HG02623 (cell line): ENCODE measurements around the gene ARMH1.
A peak's percentile ranks its signal among the peaks of the same experiment; 100 is the strongest.

Source experiments
- ATAC-seq: cut with Tn5 transposase; IDR thresholded peaks from one replicate; pipeline ENCODE4 v1.9.1; 2021; ENCODE audit warnings: moderate library complexity; ENCODE audit not compliant: unreplicated experiment

Gene ARMH1

GRCh38 chr1:44643721-44644334 lies 30.7 kb upstream of the ARMH1 start:
- no peak for ATAC-seq

- ATAC-seq, result no peak
These were observed 29.7 kb upstream of the ARMH1 start for GRCh38 chr1:44644806-44645205.

GRCh38 chr1:44645476-44646244 lies 28.9 kb upstream of the ARMH1 start:
- ATAC-seq, result no peak

- no peak for ATAC-seq
These were observed 28.0 kb upstream of the ARMH1 start for GRCh38 chr1:44646261-44647110.

GRCh38 chr1:44647896-44648295 lies 26.6 kb upstream of the ARMH1 start:
- no peak for ATAC-seq

GRCh38 chr1:44648529-44649250 lies 25.8 kb upstream of the ARMH1 start:
- no peak for ATAC-seq

GRCh38 chr1:44649788-44650158 lies 24.7 kb upstream of the ARMH1 start:
- ATAC-seq, result no peak

- no peak for ATAC-seq
These were observed 24.2 kb upstream of the ARMH1 start for GRCh38 chr1:44650159-44650831.

- no peak for ATAC-seq
These were observed 23.4 kb upstream of the ARMH1 start for GRCh38 chr1:44651069-44651468.

- ATAC-seq, result peak; percentile 53
These were observed 21.9 kb upstream of the ARMH1 start for GRCh38 chr1:44652445-44653106.

GRCh38 chr1:44653107-44653964 lies 21.2 kb upstream of the ARMH1 start:
- ATAC-seq, result no peak

- no peak for ATAC-seq
These were observed 19.8 kb upstream of the ARMH1 start for GRCh38 chr1:44654621-44655187.

GRCh38 chr1:44655609-44656008 lies 18.9 kb upstream of the ARMH1 start:
- ATAC-seq, result no peak

GRCh38 chr1:44659566-44659965 lies 14.9 kb upstream of the ARMH1 start:
- no peak for ATAC-seq

- ATAC-seq, result no peak
These were observed 14.3 kb upstream of the ARMH1 start for GRCh38 chr1:44660176-44660575.

GRCh38 chr1:44661781-44662682 lies 12.5 kb upstream of the ARMH1 start:
- no peak for ATAC-seq

GRCh38 chr1:44662683-44663030 lies 11.9 kb upstream of the ARMH1 start:
- no peak for ATAC-seq

- no peak for ATAC-seq
These were observed 11.1 kb upstream of the ARMH1 start for GRCh38 chr1:44663417-44663816.
